Neural cell (in vitro differentiated cells): ENCODE data around the gene NUP210. TPM values are rescaled to one million over a fixed set of nuclear protein-coding genes. Genes with fewer than 3 reads are reported as not detected.

Experiments used
- H2AFZ ChIP-seq: fragments of 200-600, 300-800 bp; sonication (generic), shearing (Covaris generic); 2 replicates; pipeline ENCODE4 v1.6.0; 2014; ENCODE audit warnings: low read depth, mild to moderate bottlenecking, antibody characterized with exemption, low read length, moderate library complexity
- H3F3A ChIP-seq: fragments of 200-600 bp; shearing (Covaris generic); 2 replicates; pipeline ENCODE4 v1.6.1; 2016; ENCODE audit warnings: mild to moderate bottlenecking, moderate library complexity, mixed read lengths, antibody characterized with exemption, low read length; ENCODE audit not compliant: insufficient read depth, poor library complexity, severe bottlenecking
- H3K27ac ChIP-seq: fragments of 200-600, 300-800 bp; sonication (generic), shearing (Covaris generic); 2 replicates; pipeline ENCODE4 v1.5.1; 2014; ENCODE audit warnings: mild to moderate bottlenecking, low read length, moderate library complexity
- H3K27me3 ChIP-seq: fragments of 300-800, 200-600 bp; sonication (generic), shearing (Covaris generic); 2 replicates; pipeline ENCODE4 v1.6.0; 2014; ENCODE audit warnings: mild to moderate bottlenecking, low read depth, low read length, moderate library complexity; ENCODE audit not compliant: insufficient read depth
- H3K36me3 ChIP-seq: fragments of 300-800, 200-600 bp; sonication (generic), shearing (Covaris generic); 2 replicates; pipeline ENCODE4 v1.5.1; 2014; ENCODE audit warnings: mild to moderate bottlenecking, antibody characterized with exemption, low read length, moderate library complexity; ENCODE audit not compliant: insufficient read depth
- H3K4me2 ChIP-seq: fragments of 300-800, 200-600 bp; sonication (generic), shearing (Covaris generic); 2 replicates; pipeline ENCODE4 v1.6.0; 2014; ENCODE audit warnings: mild to moderate bottlenecking, low read length
- H3K4me3 ChIP-seq: fragments of 300-800, 200-600 bp; sonication (generic), shearing (Covaris generic); 2 replicates; pipeline ENCODE4 v1.5.1; 2014; ENCODE audit warnings: mild to moderate bottlenecking, low read length, moderate library complexity
- H3K79me2 ChIP-seq: fragments of 200-600 bp; shearing (Covaris generic); replicated peaks from 2 replicates; pipeline ENCODE4 v1.6.0; 2014; ENCODE audit warnings: mild to moderate bottlenecking, low read length, moderate library complexity; ENCODE audit not compliant: insufficient read depth
- H3K9ac ChIP-seq: fragments of 300-800, 200-600 bp; sonication (generic), shearing (Covaris generic); 2 replicates; pipeline ENCODE4 v1.6.1; 2016; ENCODE audit warnings: mild to moderate bottlenecking, low read length, mixed read lengths
- H3K9me2 ChIP-seq: fragments of 200-600 bp; shearing (Covaris generic); 2 replicates; pipeline ENCODE4 v1.6.1; 2016; ENCODE audit warnings: mild to moderate bottlenecking, low read length, mixed read lengths; ENCODE audit not compliant: insufficient read depth
- H3K9me3 ChIP-seq: fragments of 200-600, 300-800 bp; sonication (generic), shearing (Covaris generic); 2 replicates; pipeline ENCODE4 v1.6.1; 2016; ENCODE audit warnings: mild to moderate bottlenecking, mixed run types, low read length, moderate library complexity, mixed read lengths
- H4K20me1 ChIP-seq: fragments of 200-600 bp; shearing (Covaris generic); 2 replicates; pipeline ENCODE4 v1.6.1; 2016; ENCODE audit warnings: mild to moderate bottlenecking, mixed run types; ENCODE audit not compliant: insufficient read depth
- CTCF ChIP-seq: fragments of 450-650 bp; IDR thresholded peaks from 2 replicates; pipeline ENCODE4 v1.5.1; 2014; ENCODE audit warnings: antibody characterized with exemption, mild to moderate bottlenecking, moderate library complexity; ENCODE audit not compliant: poor library complexity, severe bottlenecking
- EP300 ChIP-seq: fragments of 450-650 bp; conservative IDR thresholded peaks from 2 replicates; pipeline ENCODE4 v1.6.1; 2014; ENCODE audit warnings: antibody characterized with exemption, mild to moderate bottlenecking, moderate library complexity; ENCODE audit not compliant: poor library complexity, severe bottlenecking
- EZH2 ChIP-seq: fragments of 200-600, 300-800 bp; shearing (Covaris generic), sonication (generic); IDR thresholded peaks from 2 replicates; pipeline ENCODE4 v1.6.1; 2014; ENCODE audit warnings: antibody characterized with exemption, low read length, borderline replicate concordance, mild to moderate bottlenecking; ENCODE audit not compliant: insufficient read depth, poor library complexity, severe bottlenecking
- MXI1 ChIP-seq: fragments of 450-650 bp; conservative IDR thresholded peaks from 2 replicates; pipeline ENCODE4 v1.6.1; 2014; ENCODE audit warnings: antibody characterized with exemption, mild to moderate bottlenecking; ENCODE audit not compliant: poor library complexity, severe bottlenecking
- POLR2AphosphoS5 ChIP-seq: IDR thresholded peaks from 2 replicates; pipeline ENCODE4 v1.6.1; 2012
- RAD21 ChIP-seq: fragments of 450-650 bp; conservative IDR thresholded peaks from 2 replicates; pipeline ENCODE4 v1.6.1; 2014; ENCODE audit warnings: antibody characterized with exemption, mild to moderate bottlenecking, moderate library complexity
- SMC3 ChIP-seq: fragments of 450-650 bp; conservative IDR thresholded peaks from 2 replicates; pipeline ENCODE4 v1.6.1; 2014; ENCODE audit warnings: antibody characterized with exemption, mild to moderate bottlenecking, moderate library complexity; ENCODE audit not compliant: poor library complexity
- TAF1 ChIP-seq: IDR thresholded peaks from 2 replicates; pipeline ENCODE4 v1.6.1; 2012; ENCODE audit warnings: low read depth
- polyA plus RNA-seq: library from polyadenylated mRNA; depleted of rRNA; stranded (reverse); fragments of >200 nt; gene quantifications from 2 replicates; pipeline ENCODE4 v1.2.3, GENCODE V29; 2014
- TF ChIP-seq, protein P1 (sequence below): IDR thresholded peaks from 2 replicates; pipeline ENCODE4 v1.6.1; 2012; ENCODE audit warnings: borderline replicate concordance

NUP210 gene
- polyA plus RNA-seq, 1 donor from 2014 or later, result 8.2 TPM

GRCh38 chr3:13280122-13280790 lies 139.9 kb downstream of the NUP210 start:
- H3K27me3 ChIP-seq, result peaks cover 34% of the 10 kb centered on the region

DNA sequence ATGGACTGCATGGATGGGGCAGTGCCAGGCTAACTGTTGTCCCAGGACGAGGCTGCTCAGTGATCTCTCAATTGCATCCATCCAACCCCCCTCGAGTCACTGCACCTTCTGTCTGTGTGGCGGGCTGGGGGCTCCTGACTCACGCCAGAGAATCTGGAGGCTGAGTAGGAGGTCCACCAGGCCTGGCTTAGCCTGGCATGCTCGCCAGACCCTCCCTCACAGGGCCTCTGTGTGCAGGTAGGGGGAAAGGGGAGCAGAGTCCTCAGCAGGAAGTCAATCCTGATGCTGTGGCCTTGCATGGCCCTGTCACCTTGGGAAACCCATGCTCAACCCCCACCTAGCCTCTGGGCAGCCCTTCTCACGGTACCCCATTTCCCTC lies 140.6 kb downstream of the NUP210 start:
- Histone ChIP-seq H3K4me2 (no peak overlapping the region), H3K27ac (no peak overlapping the region), H3K36me3 (no peaks in the 10 kb centered on the region), H3K9me2 (no peaks in the 10 kb centered on the region), H3K27me3 (peaks cover 34% of the 10 kb centered on the region), H4K20me1 (no peaks in the 10 kb centered on the region), H3F3A (no peaks in the 10 kb centered on the region), H3K4me3 (no peak overlapping the region), H3K9me3 (peaks cover 8% of the 10 kb centered on the region), H3K9ac (no peak overlapping the region), H3K79me2 (no peaks in the 10 kb centered on the region), H2AFZ (no peak overlapping the region)
- TF ChIP-seq, protein P1, sequence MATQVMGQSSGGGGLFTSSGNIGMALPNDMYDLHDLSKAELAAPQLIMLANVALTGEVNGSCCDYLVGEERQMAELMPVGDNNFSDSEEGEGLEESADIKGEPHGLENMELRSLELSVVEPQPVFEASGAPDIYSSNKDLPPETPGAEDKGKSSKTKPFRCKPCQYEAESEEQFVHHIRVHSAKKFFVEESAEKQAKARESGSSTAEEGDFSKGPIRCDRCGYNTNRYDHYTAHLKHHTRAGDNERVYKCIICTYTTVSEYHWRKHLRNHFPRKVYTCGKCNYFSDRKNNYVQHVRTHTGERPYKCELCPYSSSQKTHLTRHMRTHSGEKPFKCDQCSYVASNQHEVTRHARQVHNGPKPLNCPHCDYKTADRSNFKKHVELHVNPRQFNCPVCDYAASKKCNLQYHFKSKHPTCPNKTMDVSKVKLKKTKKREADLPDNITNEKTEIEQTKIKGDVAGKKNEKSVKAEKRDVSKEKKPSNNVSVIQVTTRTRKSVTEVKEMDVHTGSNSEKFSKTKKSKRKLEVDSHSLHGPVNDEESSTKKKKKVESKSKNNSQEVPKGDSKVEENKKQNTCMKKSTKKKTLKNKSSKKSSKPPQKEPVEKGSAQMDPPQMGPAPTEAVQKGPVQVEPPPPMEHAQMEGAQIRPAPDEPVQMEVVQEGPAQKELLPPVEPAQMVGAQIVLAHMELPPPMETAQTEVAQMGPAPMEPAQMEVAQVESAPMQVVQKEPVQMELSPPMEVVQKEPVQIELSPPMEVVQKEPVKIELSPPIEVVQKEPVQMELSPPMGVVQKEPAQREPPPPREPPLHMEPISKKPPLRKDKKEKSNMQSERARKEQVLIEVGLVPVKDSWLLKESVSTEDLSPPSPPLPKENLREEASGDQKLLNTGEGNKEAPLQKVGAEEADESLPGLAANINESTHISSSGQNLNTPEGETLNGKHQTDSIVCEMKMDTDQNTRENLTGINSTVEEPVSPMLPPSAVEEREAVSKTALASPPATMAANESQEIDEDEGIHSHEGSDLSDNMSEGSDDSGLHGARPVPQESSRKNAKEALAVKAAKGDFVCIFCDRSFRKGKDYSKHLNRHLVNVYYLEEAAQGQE, result no peak
- no peak for TF ChIP-seq MXI1
- TF ChIP-seq EP300, result no peak
- no peak for TF ChIP-seq EZH2
- no peak for TF ChIP-seq RAD21
- TF ChIP-seq SMC3, result no peak
- no peak for TF ChIP-seq CTCF
- TF ChIP-seq TAF1, result no peak

More at GRCh38 chr3:13280122-13280790, 139.9 kb downstream of the NUP210 start:
- Histone ChIP-seq H3K9me3 (peaks cover 11% of the 10 kb centered on the region), H3K79me2 (no peaks in the 10 kb centered on the region), H3K9ac (no peak overlapping the region), H3K4me3 (no peak overlapping the region), H3K4me2 (no peak overlapping the region), H3K36me3 (no peaks in the 10 kb centered on the region), H2AFZ (no peak overlapping the region), H3K27ac (no peak overlapping the region), H4K20me1 (no peaks in the 10 kb centered on the region), H3F3A (no peaks in the 10 kb centered on the region), H3K9me2 (no peaks in the 10 kb centered on the region)
- TF ChIP-seq, protein P1, result no peak
- TF ChIP-seq POLR2AphosphoS5, result no peak
- no peak for TF ChIP-seq EZH2
- no peak for TF ChIP-seq RAD21
- no peak for TF ChIP-seq CTCF
- no peak for TF ChIP-seq SMC3
- TF ChIP-seq TAF1, result no peak
- no peak for TF ChIP-seq EP300
